ENCODE measurements around the gene KPNB1.

GRCh38 chr17:47670064-47670463, 20.3 kb downstream of the KPNB1 start:
- no peak for TF ChIP-seq CTCF (IDR thresholded peaks at IDR 0.05)
- TF ChIP-seq POLR2A (IDR thresholded peaks at IDR 0.05) = no peak

Data from suprapubic skin (tissue), 3 donors.